Endothelial cell (in vitro differentiated cells): Measurements from ENCODE around the gene TAF11L12. TPM values are rescaled to one million over a fixed set of nuclear protein-coding genes. Genes with fewer than 3 reads are reported as not detected.
"Not testable (repeated sequence)": the region's sequence is repeated elsewhere in the genome, so short reads cannot be mapped to it uniquely, and the experiment has no call there.

Experiments used
- DNase-seq: peaks from one replicate; pipeline ENCODE4 v3.0.0; 2021; ENCODE audit warnings: low spot score
- H3K27ac Mint-ChIP-seq: one replicate; pipeline ENCODE4 v1.8.0; 2021; ENCODE audit warnings: mixed read lengths, inconsistent platforms; ENCODE audit not compliant: unreplicated experiment
- H3K27me3 Mint-ChIP-seq: one replicate; pipeline ENCODE4 v1.8.0; 2021; ENCODE audit warnings: mild to moderate bottlenecking, moderate library complexity, mixed read lengths, inconsistent platforms; ENCODE audit not compliant: unreplicated experiment
- H3K36me3 Mint-ChIP-seq: one replicate; pipeline ENCODE4 v1.8.0; 2021; ENCODE audit warnings: mild to moderate bottlenecking, low read depth, mixed read lengths, inconsistent platforms; ENCODE audit not compliant: unreplicated experiment
- H3K4me1 Mint-ChIP-seq: one replicate; pipeline ENCODE4 v1.8.0; 2021; ENCODE audit warnings: mild to moderate bottlenecking, mixed read lengths, inconsistent platforms; ENCODE audit not compliant: unreplicated experiment
- H3K4me3 Mint-ChIP-seq: one replicate; pipeline ENCODE4 v1.8.0; 2021; ENCODE audit warnings: mild to moderate bottlenecking, mixed read lengths, inconsistent platforms; ENCODE audit not compliant: unreplicated experiment
- H3K9me3 Mint-ChIP-seq: one replicate; pipeline ENCODE4 v1.8.0; 2021; ENCODE audit warnings: mixed read lengths, inconsistent platforms; ENCODE audit not compliant: unreplicated experiment
- CTCF ChIP-seq: fragments of 200-600 bp; sonication (generic); IDR thresholded peaks from one replicate; pipeline ENCODE4 v1.5.0; 2021; ENCODE audit warnings: antibody characterized with exemption; ENCODE audit not compliant: unreplicated experiment
- total RNA-seq: library from RNA; stranded (reverse); fragmentation: NEBNext Ultra II Directional; extraction: Animal tissue kit (Norgen Biotek cat#: 25700); gene quantifications from one replicate; pipeline ENCODE4 v1.2.1, GENCODE V29; 2021; ENCODE audit not compliant: unreplicated experiment

The TAF11L12 gene
- total RNA-seq, 1 donor from 2014 or later = not detected

GRCh38 chr5:17614872-17615605 is 4.8 kb downstream of the TAF11L12 start:
- no peak for TF ChIP-seq CTCF
- Mint-ChIP-seq H3K27me3 (no peaks in the 10 kb centered on the region), H3K27ac (no peak overlapping the region), H3K4me3 (no peak overlapping the region), H3K36me3 (no peaks in the 10 kb centered on the region), H3K4me1 (no peaks in the 10 kb centered on the region), H3K9me3 (no peaks in the 10 kb centered on the region)
- DNase-seq = no peak

- H3K4me3 Mint-ChIP-seq = no peak overlapping the region
- DNase-seq = no peak
- no peaks in the 10 kb centered on the region for H3K4me1 Mint-ChIP-seq
- no peaks in the 10 kb centered on the region for H3K36me3 Mint-ChIP-seq
- no peak for TF ChIP-seq CTCF
- H3K27ac Mint-ChIP-seq = no peak overlapping the region
- H3K9me3 Mint-ChIP-seq = no peaks in the 10 kb centered on the region
- no peaks in the 10 kb centered on the region for H3K27me3 Mint-ChIP-seq
Measured at GRCh38 chr5:17619354-17619753, 9.2 kb downstream of the TAF11L12 start.

- Mint-ChIP-seq H3K4me1 (no peaks in the 10 kb centered on the region), H3K27ac (no peak overlapping the region), H3K36me3 (no peaks in the 10 kb centered on the region), H3K9me3 (no peaks in the 10 kb centered on the region), H3K4me3 (no peak overlapping the region), H3K27me3 (no peaks in the 10 kb centered on the region)
- peak; percentile 61 for TF ChIP-seq CTCF
- DNase-seq = no peak
Measured at GRCh38 chr5:17620627-17621026, 10.4 kb downstream of the TAF11L12 start.

- no peak for TF ChIP-seq CTCF
- DNase-seq = no peak
- H3K9me3 Mint-ChIP-seq = no peaks in the 10 kb centered on the region
- H3K27ac Mint-ChIP-seq = no peak overlapping the region
- H3K4me3 Mint-ChIP-seq = no peak overlapping the region
- no peaks in the 10 kb centered on the region for H3K27me3 Mint-ChIP-seq
- no peaks in the 10 kb centered on the region for H3K4me1 Mint-ChIP-seq
- H3K36me3 Mint-ChIP-seq = no peaks in the 10 kb centered on the region
Measured at GRCh38 chr5:17625686-17626085, 15.5 kb downstream of the TAF11L12 start.

GRCh38 chr5:17631788-17632187 is 21.6 kb downstream of the TAF11L12 start, which contains the start of gene TAF11L13:
TAF11L13 (plus strand) TSS chr5:17632088.
- H3K27me3 Mint-ChIP-seq, H3K9me3 Mint-ChIP-seq, H3K4me1 Mint-ChIP-seq, DNase-seq, H3K4me3 Mint-ChIP-seq, H3K27ac Mint-ChIP-seq, H3K36me3 Mint-ChIP-seq: not testable (repeated sequence)
